Measurements from ENCODE around the gene NUAK1. TPM values are rescaled to one million over a fixed set of nuclear protein-coding genes. Genes with fewer than 3 reads are reported as not detected.

The NUAK1 gene
- total RNA-seq, 1 experiment from 2014 or later: 10.1 TPM

DNA sequence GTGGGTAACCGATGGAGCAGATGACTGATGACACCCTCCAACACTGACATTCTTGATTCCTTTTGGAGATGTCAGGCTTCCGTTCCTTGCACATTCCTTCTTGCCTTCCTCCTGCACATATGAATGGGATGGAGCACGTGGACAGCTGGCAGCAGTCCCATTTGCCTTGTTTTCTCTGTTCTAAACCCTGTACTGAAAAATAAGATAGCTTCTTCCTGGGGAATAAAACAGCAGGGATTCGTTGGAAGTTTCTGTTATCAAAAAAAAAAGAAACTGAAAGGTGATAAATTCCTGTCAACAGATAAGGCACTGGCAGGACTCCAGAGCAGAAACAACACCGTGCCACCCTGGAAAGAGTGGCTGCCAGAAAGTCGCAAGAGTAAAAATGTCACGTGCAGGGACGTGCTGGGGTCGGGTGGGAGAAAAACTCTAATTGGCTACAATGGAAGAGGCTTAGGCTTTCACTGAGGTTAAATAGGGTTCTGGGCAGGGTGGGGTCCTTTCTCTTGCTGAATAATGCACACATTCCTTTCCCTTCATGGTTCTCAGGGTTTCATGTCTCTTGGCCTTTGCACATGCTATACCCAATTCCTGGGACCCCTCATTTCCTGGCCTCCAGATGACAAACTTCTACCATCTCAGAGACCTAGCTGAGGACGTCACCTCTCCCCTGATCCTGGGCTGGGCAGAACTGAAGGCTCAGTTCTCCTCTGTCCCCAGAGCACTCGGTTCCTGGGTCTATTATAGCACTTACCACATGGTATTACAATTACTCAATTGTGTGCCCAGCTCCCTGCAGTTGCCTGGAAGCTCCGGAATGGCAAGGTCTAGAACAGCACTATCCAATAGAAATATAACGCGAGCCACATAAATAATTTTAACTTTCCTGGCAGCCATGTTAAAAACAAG lies 7.0 kb upstream of the NUAK1 start:
- H3K27me3 Mint-ChIP-seq (ENCODE audit: low read depth): no peaks in the 10 kb centered on the region
- no peak overlapping the region for H3T11ph ChIP-seq (ENCODE audit: low read length)
- H3K27ac Mint-ChIP-seq: no peak overlapping the region
- no peaks in the 10 kb centered on the region; the same call in 1 of the 2 replicates for H3K79me2 ChIP-seq (ENCODE audit: insufficient read depth, low read length)
- H3K4me3 Mint-ChIP-seq: no peak overlapping the region
- H3K4me2 ChIP-seq (ENCODE audit: insufficient read depth, insufficient read length, low read length): no peak overlapping the region
- no peak overlapping the region for H3K27ac ChIP-seq (ENCODE audit: insufficient read length, low read depth, low read length)
- no CpG with 5 or more reads among the region's 14 CpGs for WGBS (ENCODE audit: extremely low coverage, insufficient read length, low lambda C conversion rate)
- no peak overlapping the region for H3K9ac ChIP-seq (ENCODE audit: extremely low read depth, insufficient read length, low read length)
- H3K18ac ChIP-seq (ENCODE audit: insufficient read length, low read depth, low read length): no peak overlapping the region
- DNase-seq: peak; percentile 27
- no peak overlapping the region for H2AFZ ChIP-seq (ENCODE audit: low read length)
- TF ChIP-seq, protein P1, sequence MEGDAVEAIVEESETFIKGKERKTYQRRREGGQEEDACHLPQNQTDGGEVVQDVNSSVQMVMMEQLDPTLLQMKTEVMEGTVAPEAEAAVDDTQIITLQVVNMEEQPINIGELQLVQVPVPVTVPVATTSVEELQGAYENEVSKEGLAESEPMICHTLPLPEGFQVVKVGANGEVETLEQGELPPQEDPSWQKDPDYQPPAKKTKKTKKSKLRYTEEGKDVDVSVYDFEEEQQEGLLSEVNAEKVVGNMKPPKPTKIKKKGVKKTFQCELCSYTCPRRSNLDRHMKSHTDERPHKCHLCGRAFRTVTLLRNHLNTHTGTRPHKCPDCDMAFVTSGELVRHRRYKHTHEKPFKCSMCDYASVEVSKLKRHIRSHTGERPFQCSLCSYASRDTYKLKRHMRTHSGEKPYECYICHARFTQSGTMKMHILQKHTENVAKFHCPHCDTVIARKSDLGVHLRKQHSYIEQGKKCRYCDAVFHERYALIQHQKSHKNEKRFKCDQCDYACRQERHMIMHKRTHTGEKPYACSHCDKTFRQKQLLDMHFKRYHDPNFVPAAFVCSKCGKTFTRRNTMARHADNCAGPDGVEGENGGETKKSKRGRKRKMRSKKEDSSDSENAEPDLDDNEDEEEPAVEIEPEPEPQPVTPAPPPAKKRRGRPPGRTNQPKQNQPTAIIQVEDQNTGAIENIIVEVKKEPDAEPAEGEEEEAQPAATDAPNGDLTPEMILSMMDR (conservative IDR thresholded peaks at IDR 0.05): no peak
- H2BK12ac ChIP-seq (ENCODE audit: insufficient read length, low read depth, low read length): no peak overlapping the region
- no peaks in the 10 kb centered on the region for H3K27me3 ChIP-seq (ENCODE audit: insufficient read depth, low read length)
- no peak overlapping the region for H4K8ac ChIP-seq (replicated peaks; ENCODE audit: insufficient read length, low read depth, low read length)
- no peak overlapping the region for H4K5ac ChIP-seq (ENCODE audit: insufficient read length, low read depth, low read length)
- H3K4me1 ChIP-seq (ENCODE audit: insufficient read depth, low read length): 0 out of 2 replicates have a peak, but pooled peaks cover 2% of the 10 kb centered on the region
- H3K9me3 ChIP-seq (ENCODE audit: control insufficient read depth, low read depth, low read length): no peaks in the 10 kb centered on the region
- peaks cover 31 to 46% of the 10 kb centered on the region in 2 experiments for H3K4me1 Mint-ChIP-seq
- no peak overlapping the region for H2AK5ac ChIP-seq (ENCODE audit: insufficient read length, low read length)
- H2BK20ac ChIP-seq (ENCODE audit: low read depth, low read length, poor library complexity, severe bottlenecking): no peak overlapping the region
- H2BK120ac ChIP-seq (ENCODE audit: low read depth, low read length, poor library complexity, severe bottlenecking): no peak overlapping the region
- H3K9me3 Mint-ChIP-seq: no peaks in the 10 kb centered on the region
- H3K36me3 Mint-ChIP-seq (ENCODE audit: insufficient read depth in 1 of 3, low read depth in 3 of 3): 0 out of 7 replicates have a peak, but pooled peaks cover 0 to 2% (median 0%) of the 10 kb centered on the region in 3 experiments
- no peak overlapping the region for H3K23ac ChIP-seq (ENCODE audit: insufficient read length, low read depth, low read length)
- H2BK5ac ChIP-seq (ENCODE audit: insufficient read length, low read length): no peak overlapping the region
- no peaks in the 10 kb centered on the region for H3K23me2 ChIP-seq (ENCODE audit: insufficient read length, low read depth, low read length, poor library complexity, severe bottlenecking)
- no peak overlapping the region for H3K4ac ChIP-seq (ENCODE audit: low read depth, low read length)
- no peak overlapping the region for H3K56ac ChIP-seq (ENCODE audit: insufficient read length, low read depth, low read length)
- no peaks in the 10 kb centered on the region for H3K79me1 ChIP-seq (ENCODE audit: insufficient read depth, low read depth, low read length, poor library complexity, severe bottlenecking)
- no peak overlapping the region for H3K14ac ChIP-seq (ENCODE audit: insufficient read depth, low read length)
- H4K91ac ChIP-seq (ENCODE audit: insufficient read length, low read depth, low read length): no peak overlapping the region
- no peaks in the 10 kb centered on the region for H4K20me1 ChIP-seq (ENCODE audit: control insufficient read depth, insufficient read depth, insufficient read length)
- H2BK15ac ChIP-seq (ENCODE audit: low read depth, low read length): no peak overlapping the region

All from H9 (cell line).